GM23248 (cell line): ENCODE data around the gene S100A16.

Experiments used
- EZH2 ChIP-seq: fragments of 200-600 bp; sonication (generic); IDR thresholded peaks from 2 replicates; pipeline ENCODE4 v1.6.1; 2018; ENCODE audit warnings: antibody characterized with exemption, mild to moderate bottlenecking; ENCODE audit not compliant: insufficient read depth, poor library complexity, severe bottlenecking
- EZH2phosphoT487 ChIP-seq: fragments of 200-600 bp; sonication (generic); IDR thresholded peaks from 2 replicates; pipeline ENCODE4 v1.6.1; 2018; ENCODE audit warnings: antibody characterized with exemption, moderate library complexity, mild to moderate bottlenecking, low read depth; ENCODE audit not compliant: insufficient read depth

- TF ChIP-seq EZH2 (no peak), EZH2phosphoT487 (no peak)
Measured at GRCh38 chr1:153573351-153573750, 39.6 kb downstream of the S100A16 start.
